Naive B cell (primary cell): ENCODE measurements around the gene FILIP1L. TPM values are rescaled to one million over a fixed set of nuclear protein-coding genes. Genes with fewer than 3 reads are reported as not detected.
A peak's percentile ranks its signal among the peaks of the same experiment; 100 is the strongest.

Source experiments
- ATAC-seq, 2 donors: fragments of 150-1000 bp; cut with Tn5 transposase; 2 replicates each; pipeline ENCODE4 v1.10.0; 2021; ENCODE audit warnings: low read depth in 2 of 2, mild to moderate bottlenecking in 2 of 2, moderate library complexity in 2 of 2
- DNase-seq: peaks from one replicate; pipeline ENCODE4 v3.0.0; 2022
- H3K27ac Mint-ChIP-seq, 6 donors: one replicate each; pipeline ENCODE4 v1.8.0; 2020 to 2022; ENCODE audit warnings: mild to moderate bottlenecking in 6 of 6, mixed read lengths in 6 of 6, moderate library complexity in 5 of 6, inconsistent platforms in 2 of 6
- H3K27me3 Mint-ChIP-seq, 3 donors: one replicate each; pipeline ENCODE4 v1.8.0; 2021 to 2022; ENCODE audit warnings: mixed read lengths in 3 of 3, mild to moderate bottlenecking in 1 of 3
- H3K36me3 Mint-ChIP-seq, 2 donors: one replicate each; pipeline ENCODE4 v1.8.0; 2020 to 2022; ENCODE audit warnings: mixed read lengths in 2 of 2, inconsistent platforms in 1 of 2, mild to moderate bottlenecking in 1 of 2
- H3K4me1 Mint-ChIP-seq, 3 donors: one replicate each; pipeline ENCODE4 v1.8.0; 2020 to 2022; ENCODE audit warnings: mixed read lengths in 3 of 3, inconsistent platforms in 1 of 3, mild to moderate bottlenecking in 1 of 3, moderate library complexity in 1 of 3
- H3K4me3 Mint-ChIP-seq, 8 donors: one replicate each; pipeline ENCODE4 v1.8.0; 2020 to 2022; ENCODE audit warnings: mild to moderate bottlenecking in 8 of 8, mixed read lengths in 8 of 8, moderate library complexity in 8 of 8, inconsistent platforms in 2 of 8
- H3K9me3 Mint-ChIP-seq, 7 donors: one replicate each; pipeline ENCODE4 v1.8.0; 2020 to 2022; ENCODE audit warnings: mixed read lengths in 7 of 7, mild to moderate bottlenecking in 5 of 7, inconsistent platforms in 2 of 7, moderate library complexity in 1 of 7
- polyA plus RNA-seq, 6 donors: library from polyadenylated mRNA; unstranded; fragments of 300-500 nt; fragmentation: Illumina TruSeq; gene quantifications; one replicate each; pipeline ENCODE4 v1.2.3, GENCODE V29; 2021; ENCODE audit warnings: low read depth in 6 of 6

Gene FILIP1L
- polyA plus RNA-seq, 6 donors from 2014 or later: 0.29 to 1.2 (median 0.99) TPM; not detected in 1

GRCh38 chr3:99954914-99955644 is 159.2 kb downstream of the FILIP1L start:
- Mint-ChIP-seq H3K36me3 (peaks cover 0 to 9% of the 10 kb centered on the region in 2 donors), H3K4me3 (no peak overlapping the region), H3K27me3 (no peaks in the 10 kb centered on the region), H3K4me1 (peaks cover 12 to 34% (median 22%) of the 10 kb centered on the region in 3 donors), H3K27ac (peak overlapping the region in 3 of 6 donors; percentile 35 to 81 (median 40)), H3K9me3 (no peaks in the 10 kb centered on the region)
- ATAC-seq (no peak), DNase-seq (no peak)

DNA sequence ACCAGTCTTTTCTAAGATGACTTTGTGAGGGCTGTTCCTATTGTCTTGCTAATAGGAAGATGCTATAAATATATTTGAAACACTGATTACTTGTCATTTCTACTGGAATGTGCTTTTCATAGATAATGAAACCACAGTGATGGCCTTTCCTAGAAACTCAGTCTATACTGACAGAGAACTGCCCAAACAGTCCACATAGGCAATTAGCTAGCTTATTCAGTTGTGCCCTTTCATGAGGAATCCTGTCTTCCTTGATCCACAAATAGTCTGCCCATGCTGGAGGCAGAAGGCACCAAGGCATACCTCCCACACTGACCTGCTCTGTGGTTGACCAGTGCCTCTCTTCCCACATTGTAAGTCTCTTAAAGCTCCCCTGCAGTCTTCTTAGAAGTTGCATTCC is 160.7 kb downstream of the FILIP1L start:
- Mint-ChIP-seq H3K4me1 (peaks cover 13 to 32% (median 18%) of the 10 kb centered on the region in 3 donors), H3K9me3 (no peaks in the 10 kb centered on the region), H3K4me3 (no peak overlapping the region), H3K27ac (peak overlapping the region in 1 of 6 donors; percentile 15), H3K36me3 (peaks cover 0 to 9% of the 10 kb centered on the region in 2 donors), H3K27me3 (no peaks in the 10 kb centered on the region)
- ATAC-seq: no peak
- DNase-seq: no peak

GRCh38 chr3:99952306-99952705 is 162.0 kb downstream of the FILIP1L start:
- ATAC-seq (no peak), DNase-seq (no peak)
- peaks cover 0 to 9% of the 10 kb centered on the region in 2 donors for H3K36me3 Mint-ChIP-seq
- no peaks in the 10 kb centered on the region for H3K9me3 Mint-ChIP-seq
- peaks cover 11 to 23% (median 17%) of the 10 kb centered on the region in 3 donors for H3K4me1 Mint-ChIP-seq
- H3K4me3 Mint-ChIP-seq: no peak overlapping the region
- H3K27me3 Mint-ChIP-seq: no peaks in the 10 kb centered on the region
- H3K27ac Mint-ChIP-seq: no peak overlapping the region

DNA sequence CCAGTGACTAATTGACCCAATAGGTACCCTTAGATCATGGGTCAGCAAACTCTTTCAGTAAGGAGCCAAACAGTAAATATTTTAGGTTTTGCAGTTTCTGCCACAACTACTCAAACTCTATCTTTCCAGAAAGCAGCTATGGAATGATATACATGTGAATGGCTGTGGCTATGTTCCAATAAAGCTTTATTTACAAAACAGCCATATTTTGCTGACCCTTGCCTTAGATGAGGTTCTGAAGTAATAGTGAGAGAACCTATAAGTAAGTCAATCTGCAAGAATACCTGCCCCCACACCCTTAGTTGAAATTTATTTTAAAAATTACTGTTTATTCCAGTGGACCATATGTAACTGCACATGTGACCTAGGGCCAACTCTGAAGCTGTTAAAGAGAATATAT is 162.6 kb downstream of the FILIP1L start:
- Mint-ChIP-seq H3K36me3 (peaks cover 0 to 6% of the 10 kb centered on the region in 2 donors), H3K9me3 (no peaks in the 10 kb centered on the region), H3K27ac (no peak overlapping the region), H3K27me3 (no peaks in the 10 kb centered on the region), H3K4me1 (peaks cover 10 to 23% (median 15%) of the 10 kb centered on the region in 3 donors), H3K4me3 (no peak overlapping the region)
- ATAC-seq (no peak), DNase-seq (no peak)

DNA sequence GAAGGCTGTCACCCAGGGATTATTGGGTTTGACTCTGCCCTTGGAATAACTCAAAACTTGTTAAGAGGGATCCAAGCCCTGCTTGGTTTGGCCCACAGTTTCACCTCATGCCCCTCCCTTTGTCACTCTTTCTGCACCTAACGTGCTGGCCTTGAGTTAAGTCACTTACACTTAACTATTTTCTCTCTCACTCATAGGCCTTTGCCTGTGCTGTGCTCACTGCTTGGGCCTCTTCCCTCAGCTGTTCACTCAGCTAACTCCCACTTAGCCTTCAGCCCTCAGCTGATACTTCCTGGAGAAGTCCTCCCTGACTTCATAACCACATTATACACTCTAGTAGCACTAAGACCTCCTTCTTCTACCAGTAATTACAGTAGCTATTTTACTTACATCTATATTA is 163.4 kb downstream of the FILIP1L start:
- no peak overlapping the region for H3K27ac Mint-ChIP-seq
- ATAC-seq: no peak
- no peak overlapping the region for H3K4me3 Mint-ChIP-seq
- DNase-seq: no peak
- no peaks in the 10 kb centered on the region for H3K36me3 Mint-ChIP-seq
- H3K4me1 Mint-ChIP-seq: peaks cover 4 to 23% (median 12%) of the 10 kb centered on the region in 3 donors
- H3K9me3 Mint-ChIP-seq: no peaks in the 10 kb centered on the region
- H3K27me3 Mint-ChIP-seq: no peaks in the 10 kb centered on the region

DNA sequence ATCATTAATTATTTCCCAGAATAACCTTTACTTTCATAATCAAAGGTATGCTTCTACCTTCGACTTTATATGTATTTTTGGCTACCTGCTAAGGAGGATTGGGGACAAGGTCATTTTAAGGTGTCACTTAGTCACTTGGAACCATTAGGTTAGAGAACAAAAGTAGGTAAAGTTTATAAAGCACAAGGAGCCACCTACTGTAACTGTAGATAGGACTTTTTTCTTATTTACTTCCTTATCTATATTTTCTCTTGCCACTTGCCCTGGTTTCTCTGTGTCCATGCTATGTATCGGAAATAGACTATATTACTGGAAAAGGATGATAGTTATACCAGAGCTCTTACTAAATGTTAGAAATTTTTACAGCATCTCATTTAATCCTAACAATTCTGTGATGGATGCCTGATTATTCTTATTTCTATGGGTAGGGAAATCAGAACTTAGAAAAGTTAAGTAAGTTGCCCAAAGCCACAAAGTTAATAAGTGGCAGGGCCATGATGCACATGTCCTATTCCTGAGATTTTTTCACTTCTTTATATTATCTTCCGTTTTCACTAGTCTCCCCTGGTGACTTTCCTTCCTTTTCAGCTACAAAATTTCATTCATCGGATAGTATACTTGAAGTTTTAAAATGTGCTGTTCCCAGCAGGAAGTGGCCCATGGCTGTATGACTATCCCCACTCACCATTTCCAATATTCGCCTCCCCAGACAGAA is 164.2 kb downstream of the FILIP1L start:
- Mint-ChIP-seq H3K36me3 (no peaks in the 10 kb centered on the region), H3K27me3 (no peaks in the 10 kb centered on the region), H3K4me3 (no peak overlapping the region), H3K4me1 (peaks cover 6 to 26% (median 10%) of the 10 kb centered on the region in 3 donors), H3K9me3 (no peaks in the 10 kb centered on the region), H3K27ac (peak overlapping the region in 2 of 6 donors; percentile 39 to 65)
- DNase-seq (no peak), ATAC-seq (no peak)

- no peak overlapping the region for H3K4me3 Mint-ChIP-seq
- H3K9me3 Mint-ChIP-seq: no peaks in the 10 kb centered on the region
These were observed 165.7 kb downstream of the FILIP1L start for GRCh38 chr3:99948467-99949089.

GRCh38 chr3:99947356-99947755 is 166.9 kb downstream of the FILIP1L start:
- peaks cover 4 to 22% (median 10%) of the 10 kb centered on the region in 3 donors for H3K4me1 Mint-ChIP-seq
- no peak for ATAC-seq

More at GRCh38 chr3:99948467-99949089, 165.7 kb downstream of the FILIP1L start:
- peaks cover 0 to 4% of the 10 kb centered on the region in 2 donors for H3K36me3 Mint-ChIP-seq
- peaks cover 3 to 24% (median 7%) of the 10 kb centered on the region in 3 donors for H3K4me1 Mint-ChIP-seq
- H3K27me3 Mint-ChIP-seq: no peaks in the 10 kb centered on the region
- ATAC-seq: no peak
- peak overlapping the region in 3 of 6 donors; percentile 32 to 83 (median 65) for H3K27ac Mint-ChIP-seq
- DNase-seq: no peak

GRCh38 chr3:99945328-99945995 is 168.8 kb downstream of the FILIP1L start:
- Mint-ChIP-seq H3K9me3 (no peaks in the 10 kb centered on the region), H3K4me3 (no peak overlapping the region), H3K27ac (peak overlapping the region in 1 of 6 donors; percentile 73), H3K36me3 (peaks cover 0 to 4% of the 10 kb centered on the region in 2 donors), H3K27me3 (no peaks in the 10 kb centered on the region), H3K4me1 (peaks cover 1 to 10% (median 8%) of the 10 kb centered on the region in 3 donors)
- ATAC-seq (no peak), DNase-seq (no peak)

More at GRCh38 chr3:99947356-99947755, 166.9 kb downstream of the FILIP1L start:
- peaks cover 0 to 4% of the 10 kb centered on the region in 2 donors for H3K36me3 Mint-ChIP-seq
- no peak for DNase-seq
- H3K4me3 Mint-ChIP-seq: no peak overlapping the region
- H3K27me3 Mint-ChIP-seq: no peaks in the 10 kb centered on the region
- H3K27ac Mint-ChIP-seq: no peak overlapping the region
- H3K9me3 Mint-ChIP-seq: no peaks in the 10 kb centered on the region

DNA sequence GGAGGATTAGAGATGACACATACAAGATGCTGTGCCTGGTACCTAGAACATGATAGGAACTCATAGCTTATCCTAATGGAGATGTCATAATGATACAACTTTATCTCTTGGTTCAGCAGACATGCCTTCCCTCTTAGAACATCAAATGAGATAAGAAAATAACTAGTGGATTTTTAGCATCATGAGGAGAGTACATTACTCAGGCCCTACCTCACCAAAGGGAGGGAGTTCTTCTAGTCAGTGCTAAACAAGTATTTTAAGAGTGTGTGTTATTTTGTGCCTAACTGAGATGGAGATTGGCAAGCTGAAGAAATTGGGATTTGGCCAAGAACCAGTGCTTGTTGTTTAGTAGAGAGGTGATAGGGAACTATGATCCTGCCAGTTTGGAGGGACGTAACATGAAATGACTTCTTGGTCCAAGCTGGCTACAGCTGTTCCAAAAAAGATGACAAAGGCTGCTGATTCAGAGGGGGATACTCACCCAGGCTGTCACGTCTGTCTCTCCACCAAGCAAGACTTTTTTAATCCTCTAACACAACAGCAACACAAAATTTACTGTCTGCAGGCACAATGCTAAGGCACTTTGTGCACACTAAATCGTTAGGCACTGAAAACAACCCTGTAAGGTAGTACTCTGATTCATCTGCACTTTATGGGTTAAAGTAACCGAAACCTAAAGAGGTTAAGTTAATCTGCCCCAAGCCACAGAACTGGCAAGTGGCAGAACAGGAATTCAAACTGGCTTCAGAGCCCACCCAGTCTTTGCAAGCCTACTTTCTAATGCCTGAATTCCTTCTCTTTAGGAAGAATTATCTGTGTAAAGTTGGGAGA is 170.2 kb downstream of the FILIP1L start:
- Mint-ChIP-seq H3K4me3 (peak overlapping the region in 1 of 8 donors; percentile 16), H3K4me1 (peaks cover 1 to 10% (median 10%) of the 10 kb centered on the region in 3 donors), H3K27me3 (no peaks in the 10 kb centered on the region), H3K36me3 (peaks cover 0 to 4% of the 10 kb centered on the region in 2 donors), H3K9me3 (no peaks in the 10 kb centered on the region), H3K27ac (peak overlapping the region in 2 of 6 donors; percentile 45 to 53)
- ATAC-seq (no peak), DNase-seq (no peak)

DNA sequence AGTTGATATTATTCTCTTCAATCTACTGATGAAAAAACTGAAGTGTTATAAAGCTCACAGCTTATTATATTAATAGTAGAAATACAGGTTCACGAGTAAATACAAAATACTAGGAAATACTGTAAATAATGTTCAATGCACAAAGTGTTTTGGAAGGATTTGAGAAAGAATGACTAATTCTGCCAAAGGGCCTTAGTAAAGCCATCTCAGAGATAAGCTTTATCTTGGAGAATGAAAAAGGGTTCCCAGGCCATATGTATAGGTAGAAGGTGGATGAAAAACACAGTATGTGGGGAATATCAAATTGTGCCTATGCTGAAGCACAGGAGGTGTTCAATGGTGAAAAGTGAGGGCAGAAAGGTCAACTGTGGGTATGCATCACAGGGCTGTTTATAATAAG is 173.1 kb downstream of the FILIP1L start:
- no peak overlapping the region for H3K27ac Mint-ChIP-seq
- peaks cover 0 to 4% of the 10 kb centered on the region in 2 donors for H3K36me3 Mint-ChIP-seq
- H3K4me1 Mint-ChIP-seq: peaks cover 16 to 29% (median 20%) of the 10 kb centered on the region in 3 donors
- H3K9me3 Mint-ChIP-seq: no peaks in the 10 kb centered on the region
- no peak overlapping the region for H3K4me3 Mint-ChIP-seq
- no peaks in the 10 kb centered on the region for H3K27me3 Mint-ChIP-seq
- no peak for DNase-seq
- ATAC-seq: no peak

DNA sequence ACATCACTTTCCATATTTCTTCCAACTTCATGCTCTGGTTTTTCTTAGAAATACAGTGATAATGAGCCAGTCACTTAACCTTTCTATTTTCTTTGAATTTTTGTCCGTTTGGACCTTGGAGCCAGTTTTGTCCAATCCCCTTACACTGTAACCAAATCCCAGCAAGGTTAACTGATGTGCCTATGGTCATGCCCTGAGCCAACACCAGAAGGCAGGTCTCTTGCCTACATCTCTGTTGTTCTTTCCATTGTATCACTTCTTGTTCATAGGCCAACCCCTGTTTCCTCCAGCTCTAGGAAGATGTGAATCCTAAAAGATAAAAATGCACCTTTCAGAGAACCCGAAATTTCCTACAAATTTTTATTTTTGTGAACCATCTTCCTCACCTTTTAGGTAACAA is 174.0 kb downstream of the FILIP1L start:
- no peaks in the 10 kb centered on the region for H3K27me3 Mint-ChIP-seq
- H3K4me3 Mint-ChIP-seq: no peak overlapping the region
- peaks cover 16 to 27% (median 20%) of the 10 kb centered on the region in 3 donors for H3K4me1 Mint-ChIP-seq

More for the DNA sequence above, 174.0 kb downstream of the FILIP1L start:
- peak overlapping the region in 1 of 6 donors; percentile 11 for H3K27ac Mint-ChIP-seq
- H3K9me3 Mint-ChIP-seq: no peaks in the 10 kb centered on the region
- DNase-seq: no peak
- ATAC-seq: no peak
- peaks cover 0 to 4% of the 10 kb centered on the region in 2 donors for H3K36me3 Mint-ChIP-seq
